Measurements from ENCODE around the gene UGT1A7. TPM values are rescaled to one million over a fixed set of nuclear protein-coding genes. Genes with fewer than 3 reads are reported as not detected.

UGT1A7 gene
- polyA plus RNA-seq, 4 donors, result 0.03 to 0.07 TPM; not detected in 2

DNA sequence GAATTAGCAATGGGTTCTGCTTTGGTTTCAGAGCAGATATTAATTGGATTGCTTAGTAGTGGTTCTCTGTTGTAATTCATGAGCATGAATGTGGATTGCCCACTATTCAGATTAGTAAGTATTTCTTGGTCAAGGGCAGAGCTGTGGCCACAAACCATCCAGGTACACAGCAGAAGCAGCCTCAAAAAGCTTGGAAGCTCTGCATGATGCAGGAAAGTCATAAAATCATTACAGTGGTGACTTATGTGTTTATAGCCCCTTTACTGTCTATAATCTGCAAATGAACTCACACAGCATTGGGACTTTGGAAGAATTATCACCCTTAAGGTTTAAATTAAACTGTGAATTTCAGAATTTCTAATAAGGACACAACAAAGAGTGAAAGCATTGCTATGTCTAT lies 76.4 kb downstream of the UGT1A7 start:
- DNase-seq (ENCODE audit: low read depth in 4 of 4, low spot score in 3 of 4), result no peak

DNA sequence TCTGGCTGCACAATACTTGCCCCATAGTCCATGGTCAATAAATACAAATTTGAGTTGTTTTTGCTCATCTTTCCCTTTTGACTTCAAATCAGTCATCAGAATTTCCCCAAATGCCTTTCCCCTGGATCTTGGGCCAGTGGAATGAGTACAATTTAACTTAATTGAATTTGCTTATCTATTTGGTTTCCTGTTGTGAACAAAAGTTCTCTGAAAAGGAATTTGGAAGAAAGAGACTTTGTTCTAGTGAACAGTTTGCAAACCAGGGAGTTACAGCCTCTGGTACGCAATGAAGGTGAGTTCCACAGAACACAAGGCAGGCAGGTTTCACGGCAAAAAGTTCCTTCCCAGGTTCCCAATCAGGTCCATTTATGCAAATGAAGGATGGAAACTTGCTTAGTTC lies 77.1 kb downstream of the UGT1A7 start:
- DNase-seq (ENCODE audit: low read depth in 4 of 4, low spot score in 3 of 4), result no peak

- no peak for DNase-seq (ENCODE audit: low read depth in 4 of 4, low spot score in 3 of 4)
These were observed 78.3 kb downstream of the UGT1A7 start, which contains the start of gene UGT1A1 for GRCh38 chr2:233760043-233760442. Gene UGT1A1, plus strand, starts transcription at chr2:233760270. Its CDS starts 18 bp downstream, at chr2:233760288.

GRCh38 chr2:233761040-233761769 lies 79.5 kb downstream of the UGT1A7 start:
- no peak for DNase-seq (ENCODE audit: low read depth in 4 of 4, low spot score in 3 of 4)

DNA sequence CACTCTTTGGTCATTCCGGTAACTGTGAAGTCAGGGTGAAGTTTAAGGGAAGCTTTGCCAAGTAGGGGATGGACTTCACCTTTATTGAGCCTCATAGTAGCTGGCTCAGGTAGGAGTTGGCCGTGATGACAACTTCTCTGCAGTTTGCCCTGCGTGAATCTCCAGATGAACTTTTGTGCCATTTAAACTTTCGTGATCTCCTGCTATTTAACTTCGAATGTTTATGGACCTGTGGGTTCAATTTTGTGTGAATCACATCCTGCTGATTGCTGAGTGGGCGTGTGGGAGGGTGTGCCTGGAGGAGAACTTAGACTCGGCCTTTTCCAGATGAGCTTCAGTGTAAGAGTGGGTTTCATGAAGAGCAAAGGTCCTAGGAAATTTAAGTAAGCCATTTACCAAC lies 82.6 kb downstream of the UGT1A7 start:
- DNase-seq (ENCODE audit: low read depth in 4 of 4, low spot score in 3 of 4), result no peak

DNA sequence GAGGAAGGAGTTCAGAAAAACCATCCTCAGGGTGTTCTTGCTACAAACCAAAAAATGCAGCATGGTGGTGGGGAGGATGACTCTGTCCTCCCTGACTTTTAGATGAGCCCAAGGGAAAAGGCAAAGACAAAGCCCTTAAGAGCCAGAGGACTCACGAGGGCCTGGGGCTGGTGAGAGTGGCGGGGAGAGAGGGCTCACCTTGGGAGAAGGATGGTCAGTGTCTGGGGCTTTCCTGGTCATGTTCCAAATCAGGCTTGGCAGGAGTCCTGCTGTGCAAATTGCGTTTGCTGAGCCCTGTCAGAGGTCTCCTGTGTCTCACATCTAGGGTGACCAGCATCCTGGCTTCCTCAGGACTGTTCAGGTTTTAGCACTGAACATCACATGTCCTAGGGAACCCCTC lies 83.1 kb downstream of the UGT1A7 start:
- no peak for DNase-seq (ENCODE audit: low read depth in 4 of 4, low spot score in 3 of 4)

GRCh38 chr2:233766416-233766815 lies 84.7 kb downstream of the UGT1A7 start:
- DNase-seq (ENCODE audit: low read depth in 4 of 4, low spot score in 3 of 4), result no peak

GRCh38 chr2:233768076-233768475 lies 86.4 kb downstream of the UGT1A7 start:
- no peak for DNase-seq (ENCODE audit: low read depth in 4 of 4, low spot score in 3 of 4)

DNA sequence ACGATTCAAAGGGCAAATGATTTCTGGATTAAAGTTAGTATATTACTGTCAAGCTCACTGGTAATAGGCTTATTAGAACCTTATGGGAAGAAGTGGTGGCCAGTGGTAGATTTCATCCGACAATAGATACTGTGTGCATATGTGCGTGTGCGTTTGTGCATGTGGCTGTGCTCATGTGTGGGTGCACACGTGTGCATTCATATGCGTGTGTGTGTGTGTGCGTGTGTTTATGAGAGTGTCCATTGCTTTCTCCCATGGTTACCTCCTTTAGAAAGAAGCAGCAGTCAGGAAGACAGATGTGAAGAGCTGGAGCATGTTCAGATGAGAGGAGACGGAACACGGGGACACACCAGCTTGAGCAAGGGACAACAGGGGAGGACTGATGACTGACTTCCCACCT lies 87.6 kb downstream of the UGT1A7 start:
- no peak for DNase-seq (ENCODE audit: low read depth in 4 of 4, low spot score in 3 of 4)

DNA sequence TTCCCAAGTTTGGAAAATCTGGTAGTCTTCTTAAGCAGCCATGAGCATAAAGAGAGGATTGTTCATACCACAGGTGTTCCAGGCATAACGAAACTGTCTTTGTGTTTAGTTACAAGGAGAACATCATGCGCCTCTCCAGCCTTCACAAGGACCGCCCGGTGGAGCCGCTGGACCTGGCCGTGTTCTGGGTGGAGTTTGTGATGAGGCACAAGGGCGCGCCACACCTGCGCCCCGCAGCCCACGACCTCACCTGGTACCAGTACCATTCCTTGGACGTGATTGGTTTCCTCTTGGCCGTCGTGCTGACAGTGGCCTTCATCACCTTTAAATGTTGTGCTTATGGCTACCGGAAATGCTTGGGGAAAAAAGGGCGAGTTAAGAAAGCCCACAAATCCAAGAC lies 90.5 kb downstream of the UGT1A7 start:
- DNase-seq (ENCODE audit: low read depth in 4 of 4, low spot score in 3 of 4), result no peak

DNA sequence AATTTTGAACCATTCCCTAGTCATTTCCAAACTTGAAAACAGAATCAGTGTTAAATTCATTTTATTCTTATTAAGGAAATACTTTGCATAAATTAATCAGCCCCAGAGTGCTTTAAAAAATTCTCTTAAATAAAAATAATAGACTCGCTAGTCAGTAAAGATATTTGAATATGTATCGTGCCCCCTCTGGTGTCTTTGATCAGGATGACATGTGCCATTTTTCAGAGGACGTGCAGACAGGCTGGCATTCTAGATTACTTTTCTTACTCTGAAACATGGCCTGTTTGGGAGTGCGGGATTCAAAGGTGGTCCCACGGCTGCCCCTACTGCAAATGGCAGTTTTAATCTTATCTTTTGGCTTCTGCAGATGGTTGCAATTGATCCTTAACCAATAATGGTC lies 90.9 kb downstream of the UGT1A7 start:
- no peak for DNase-seq (ENCODE audit: low read depth in 4 of 4, low spot score in 3 of 4)

DNA sequence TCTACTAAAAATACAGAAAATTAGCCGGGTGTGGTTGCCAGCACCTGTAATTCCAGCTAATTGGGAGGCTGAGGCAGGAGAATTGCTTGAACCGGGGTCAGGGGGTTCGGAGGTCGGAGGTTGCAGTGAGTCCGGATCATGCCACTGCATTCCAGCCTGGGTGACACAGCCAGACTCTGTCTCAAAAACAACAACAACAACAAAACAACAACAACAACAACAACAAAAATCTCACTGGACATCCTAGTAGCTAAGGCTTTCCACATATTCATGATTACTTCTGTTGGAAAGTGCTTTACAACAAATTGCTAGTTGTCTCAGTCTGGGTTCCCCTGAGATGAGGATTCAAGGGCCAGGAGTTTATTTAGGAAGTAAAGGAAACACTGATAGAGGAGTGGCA lies 92.2 kb downstream of the UGT1A7 start:
- no peak for DNase-seq (ENCODE audit: low read depth in 4 of 4, low spot score in 3 of 4)

GRCh38 chr2:233775414-233775813 lies 93.7 kb downstream of the UGT1A7 start:
- no peak for DNase-seq (ENCODE audit: low read depth in 4 of 4, low spot score in 3 of 4)

DNA sequence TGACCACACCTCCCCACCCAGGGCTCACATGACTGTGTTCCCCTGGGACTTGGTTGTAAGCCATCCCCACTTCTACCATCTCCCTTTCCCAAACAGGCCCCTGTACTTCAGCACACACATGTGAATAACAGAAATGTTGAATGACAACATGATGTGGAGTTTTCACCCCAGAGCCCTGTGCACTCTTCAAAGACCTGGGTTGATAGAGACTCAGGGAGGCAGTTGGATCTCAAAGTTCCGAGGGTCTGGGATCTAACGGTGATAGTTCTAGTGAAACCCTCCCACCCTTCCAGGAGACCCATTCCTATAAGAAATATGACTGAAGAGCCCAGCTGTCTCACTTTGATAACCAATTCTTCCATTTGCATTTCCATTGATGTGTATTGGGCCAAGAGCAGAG lies 96.3 kb downstream of the UGT1A7 start, which contains the start of gene MROH2A:
Gene MROH2A, plus strand, starts transcription at position 301 of the 400 bp plus-strand sequence. CDS start 1,029 bp downstream, outside the sequence.
- no peak for DNase-seq (ENCODE audit: low read depth in 4 of 4, low spot score in 3 of 4)

DNA sequence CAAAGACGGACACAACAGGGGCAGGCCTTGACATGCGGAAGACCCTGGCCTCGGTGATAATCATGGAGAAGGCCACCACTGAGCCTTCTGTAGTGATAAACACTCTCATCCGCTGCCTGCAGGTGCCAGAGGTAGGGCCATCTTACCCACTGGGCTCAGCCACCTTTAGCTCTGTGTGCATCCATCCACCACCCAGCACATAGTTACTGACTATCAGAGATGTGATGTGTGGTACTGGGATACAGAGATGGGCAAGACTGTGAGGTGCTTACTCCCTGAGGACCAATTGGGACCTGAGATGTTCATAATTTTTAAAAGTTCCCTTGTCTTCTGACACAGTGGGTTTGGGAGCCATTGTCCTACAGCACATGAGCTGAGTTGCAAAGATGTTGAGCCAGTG lies 98.0 kb downstream of the UGT1A7 start:
- DNase-seq (ENCODE audit: low read depth in 4 of 4, low spot score in 3 of 4), result no peak

DNA sequence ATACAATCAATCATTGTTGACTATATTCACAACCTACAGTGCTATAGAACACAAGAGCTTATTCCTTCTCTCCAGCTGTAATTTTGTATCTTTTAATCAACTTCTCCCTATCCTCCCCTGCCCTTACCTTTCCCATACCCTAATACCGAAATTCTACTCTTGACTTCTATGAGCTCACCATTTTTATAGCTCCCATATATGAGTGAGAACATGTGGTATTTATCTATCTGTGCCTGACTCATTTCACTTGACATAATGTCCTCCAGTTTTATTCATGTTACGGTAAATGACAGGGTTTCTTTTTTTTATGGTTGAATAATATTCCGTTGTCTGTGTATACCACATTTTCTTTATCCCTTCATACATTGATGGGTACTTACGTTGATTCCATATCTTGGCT lies 99.1 kb downstream of the UGT1A7 start:
- DNase-seq (ENCODE audit: low read depth in 4 of 4, low spot score in 3 of 4), result no peak

GRCh38 chr2:233789554-233789953 lies 107.9 kb downstream of the UGT1A7 start:
- DNase-seq (ENCODE audit: low read depth in 4 of 4, low spot score in 3 of 4), result no peak

GRCh38 chr2:233791151-233791882 lies 109.6 kb downstream of the UGT1A7 start:
- no peak for DNase-seq (ENCODE audit: low read depth in 4 of 4, low spot score in 3 of 4)

DNA sequence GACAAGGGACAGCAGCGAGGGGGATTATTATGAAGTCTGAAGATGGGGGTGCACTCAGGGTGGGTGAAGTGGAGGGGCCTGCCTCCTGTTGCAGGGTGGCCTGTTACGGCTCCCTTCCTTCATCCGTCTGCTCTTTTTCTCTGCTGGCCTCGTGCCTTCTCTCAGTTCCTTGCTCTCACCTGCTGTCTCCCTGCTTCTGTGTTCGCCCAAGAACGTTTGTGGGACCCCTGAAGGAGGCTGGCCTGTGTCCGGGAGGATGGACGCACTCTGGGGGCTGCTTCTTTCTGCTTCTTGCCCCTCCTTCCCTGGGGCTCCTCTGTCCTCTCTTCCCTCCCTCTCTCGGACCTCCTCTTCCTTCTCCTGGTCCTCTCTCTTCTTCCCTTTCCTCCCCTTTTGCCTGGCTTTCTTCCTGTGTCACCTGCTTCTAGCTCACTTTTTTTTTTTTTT lies 110.2 kb downstream of the UGT1A7 start:
- DNase-seq (ENCODE audit: low read depth in 4 of 4, low spot score in 3 of 4), result no peak

GRCh38 chr2:233792720-233793119 lies 111.0 kb downstream of the UGT1A7 start:
- no peak for DNase-seq (ENCODE audit: low read depth in 4 of 4, low spot score in 3 of 4)

- no peak for DNase-seq (ENCODE audit: low read depth in 4 of 4, low spot score in 3 of 4)
These were observed 111.9 kb downstream of the UGT1A7 start for GRCh38 chr2:233793465-233794127.
